GM23248 (cell line): Measurements from ENCODE around the gene ART4.

Experiments used
- EZH2 ChIP-seq: fragments of 200-600 bp; sonication (generic); IDR thresholded peaks from 2 replicates; pipeline ENCODE4 v1.6.1; 2018; ENCODE audit warnings: antibody characterized with exemption, mild to moderate bottlenecking; ENCODE audit not compliant: insufficient read depth, poor library complexity, severe bottlenecking
- EZH2phosphoT487 ChIP-seq: fragments of 200-600 bp; sonication (generic); IDR thresholded peaks from 2 replicates; pipeline ENCODE4 v1.6.1; 2018; ENCODE audit warnings: antibody characterized with exemption, moderate library complexity, mild to moderate bottlenecking, low read depth; ENCODE audit not compliant: insufficient read depth

- TF ChIP-seq EZH2 (no peak), EZH2phosphoT487 (no peak)
These were observed 47.4 kb upstream of the ART4 start for GRCh38 chr12:14890701-14891100.
